ENCODE data around the gene GIMAP8. TPM values are rescaled to one million over a fixed set of nuclear protein-coding genes. Genes with fewer than 3 reads are reported as not detected.

The GIMAP8 gene
- total and polyA plus RNA-seq, 2 experiments from 2014 or later: 0.06 TPM; not detected in 1

DNA sequence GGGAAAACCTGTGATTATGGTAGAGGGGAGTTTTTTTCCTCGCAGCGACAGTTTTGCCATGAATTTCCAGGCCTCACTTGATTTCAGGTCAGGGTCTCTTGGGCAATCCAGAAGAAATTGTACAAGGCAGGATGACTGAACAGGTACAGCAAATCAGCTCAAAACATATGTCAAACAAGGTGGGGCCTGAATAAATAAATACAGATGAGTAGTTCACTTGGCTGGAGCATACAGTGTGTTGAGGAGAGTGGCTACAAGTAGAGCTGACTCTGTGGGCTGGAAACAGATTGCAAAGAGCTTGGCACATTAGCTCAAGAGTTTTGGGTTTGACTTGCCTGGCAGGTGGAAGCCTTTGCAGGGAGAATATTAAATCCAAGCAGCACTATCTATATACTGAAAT is 15.0 kb downstream of the GIMAP8 start:
- Histone ChIP-seq H2AFZ (no peak overlapping the region), H3F3A (replicated peaks; ENCODE audit: low read depth) (no peaks in the 10 kb centered on the region), H3K79me2 (replicated peaks; ENCODE audit: insufficient read depth) (no peaks in the 10 kb centered on the region), H3K36me3 (ENCODE audit: insufficient read depth) (no peaks in the 10 kb centered on the region), H3K27ac (ENCODE audit: low read depth) (no peak overlapping the region), H3K4me2 (no peak overlapping the region), H4K20me1 (replicated peaks; ENCODE audit: insufficient read depth) (no peaks in the 10 kb centered on the region), H3K4me1 (ENCODE audit: insufficient read depth) (no peaks in the 10 kb centered on the region), H3K9me2 (ENCODE audit: insufficient read depth) (peaks cover 4% of the 10 kb centered on the region; the same call in 1 of the 2 replicates), H3K4me3 (no peak overlapping the region), H3K27me3 (ENCODE audit: insufficient read depth) (0 out of 2 replicates have a peak, but pooled peaks cover 7% of the 10 kb centered on the region)
- H3K27ac Mint-ChIP-seq: no peak overlapping the region
- H3K36me3 Mint-ChIP-seq (ENCODE audit: low read depth): no peaks in the 10 kb centered on the region; the same call in 2 of the 3 replicates
- H3K9me3 Mint-ChIP-seq: peaks cover 11% of the 10 kb centered on the region; the same call in 1 of the 3 replicates
- no peak overlapping the region for H3K4me3 Mint-ChIP-seq
- peaks cover 2% of the 10 kb centered on the region for H3K27me3 Mint-ChIP-seq (ENCODE audit: insufficient read depth, low read depth, poor library complexity)
- no peak for TF ChIP-seq ZNF114 (CRISPR knock-in tag; IDR thresholded peaks at IDR 0.05)
- TF ChIP-seq ZNF331 (CRISPR knock-in tag; IDR thresholded peaks at IDR 0.05; ENCODE audit: low read depth): no peak
- TF ChIP-seq EZH2 (IDR thresholded peaks at IDR 0.05; ENCODE audit: low read depth, unreplicated experiment): no peak
- TF ChIP-seq, protein P1, sequence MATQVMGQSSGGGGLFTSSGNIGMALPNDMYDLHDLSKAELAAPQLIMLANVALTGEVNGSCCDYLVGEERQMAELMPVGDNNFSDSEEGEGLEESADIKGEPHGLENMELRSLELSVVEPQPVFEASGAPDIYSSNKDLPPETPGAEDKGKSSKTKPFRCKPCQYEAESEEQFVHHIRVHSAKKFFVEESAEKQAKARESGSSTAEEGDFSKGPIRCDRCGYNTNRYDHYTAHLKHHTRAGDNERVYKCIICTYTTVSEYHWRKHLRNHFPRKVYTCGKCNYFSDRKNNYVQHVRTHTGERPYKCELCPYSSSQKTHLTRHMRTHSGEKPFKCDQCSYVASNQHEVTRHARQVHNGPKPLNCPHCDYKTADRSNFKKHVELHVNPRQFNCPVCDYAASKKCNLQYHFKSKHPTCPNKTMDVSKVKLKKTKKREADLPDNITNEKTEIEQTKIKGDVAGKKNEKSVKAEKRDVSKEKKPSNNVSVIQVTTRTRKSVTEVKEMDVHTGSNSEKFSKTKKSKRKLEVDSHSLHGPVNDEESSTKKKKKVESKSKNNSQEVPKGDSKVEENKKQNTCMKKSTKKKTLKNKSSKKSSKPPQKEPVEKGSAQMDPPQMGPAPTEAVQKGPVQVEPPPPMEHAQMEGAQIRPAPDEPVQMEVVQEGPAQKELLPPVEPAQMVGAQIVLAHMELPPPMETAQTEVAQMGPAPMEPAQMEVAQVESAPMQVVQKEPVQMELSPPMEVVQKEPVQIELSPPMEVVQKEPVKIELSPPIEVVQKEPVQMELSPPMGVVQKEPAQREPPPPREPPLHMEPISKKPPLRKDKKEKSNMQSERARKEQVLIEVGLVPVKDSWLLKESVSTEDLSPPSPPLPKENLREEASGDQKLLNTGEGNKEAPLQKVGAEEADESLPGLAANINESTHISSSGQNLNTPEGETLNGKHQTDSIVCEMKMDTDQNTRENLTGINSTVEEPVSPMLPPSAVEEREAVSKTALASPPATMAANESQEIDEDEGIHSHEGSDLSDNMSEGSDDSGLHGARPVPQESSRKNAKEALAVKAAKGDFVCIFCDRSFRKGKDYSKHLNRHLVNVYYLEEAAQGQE (IDR thresholded peaks at IDR 0.05; ENCODE audit: unreplicated experiment): no peak
- TF ChIP-seq, protein P2, sequence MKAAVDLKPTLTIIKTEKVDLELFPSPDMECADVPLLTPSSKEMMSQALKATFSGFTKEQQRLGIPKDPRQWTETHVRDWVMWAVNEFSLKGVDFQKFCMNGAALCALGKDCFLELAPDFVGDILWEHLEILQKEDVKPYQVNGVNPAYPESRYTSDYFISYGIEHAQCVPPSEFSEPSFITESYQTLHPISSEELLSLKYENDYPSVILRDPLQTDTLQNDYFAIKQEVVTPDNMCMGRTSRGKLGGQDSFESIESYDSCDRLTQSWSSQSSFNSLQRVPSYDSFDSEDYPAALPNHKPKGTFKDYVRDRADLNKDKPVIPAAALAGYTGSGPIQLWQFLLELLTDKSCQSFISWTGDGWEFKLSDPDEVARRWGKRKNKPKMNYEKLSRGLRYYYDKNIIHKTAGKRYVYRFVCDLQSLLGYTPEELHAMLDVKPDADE (IDR thresholded peaks at IDR 0.05): no peak
- no peak for TF ChIP-seq JUNB (IDR thresholded peaks at IDR 0.05; ENCODE audit: unreplicated experiment)
- TF ChIP-seq STAT1 (IDR thresholded peaks at IDR 0.05; ENCODE audit: unreplicated experiment): no peak
- TF ChIP-seq, protein P3, sequence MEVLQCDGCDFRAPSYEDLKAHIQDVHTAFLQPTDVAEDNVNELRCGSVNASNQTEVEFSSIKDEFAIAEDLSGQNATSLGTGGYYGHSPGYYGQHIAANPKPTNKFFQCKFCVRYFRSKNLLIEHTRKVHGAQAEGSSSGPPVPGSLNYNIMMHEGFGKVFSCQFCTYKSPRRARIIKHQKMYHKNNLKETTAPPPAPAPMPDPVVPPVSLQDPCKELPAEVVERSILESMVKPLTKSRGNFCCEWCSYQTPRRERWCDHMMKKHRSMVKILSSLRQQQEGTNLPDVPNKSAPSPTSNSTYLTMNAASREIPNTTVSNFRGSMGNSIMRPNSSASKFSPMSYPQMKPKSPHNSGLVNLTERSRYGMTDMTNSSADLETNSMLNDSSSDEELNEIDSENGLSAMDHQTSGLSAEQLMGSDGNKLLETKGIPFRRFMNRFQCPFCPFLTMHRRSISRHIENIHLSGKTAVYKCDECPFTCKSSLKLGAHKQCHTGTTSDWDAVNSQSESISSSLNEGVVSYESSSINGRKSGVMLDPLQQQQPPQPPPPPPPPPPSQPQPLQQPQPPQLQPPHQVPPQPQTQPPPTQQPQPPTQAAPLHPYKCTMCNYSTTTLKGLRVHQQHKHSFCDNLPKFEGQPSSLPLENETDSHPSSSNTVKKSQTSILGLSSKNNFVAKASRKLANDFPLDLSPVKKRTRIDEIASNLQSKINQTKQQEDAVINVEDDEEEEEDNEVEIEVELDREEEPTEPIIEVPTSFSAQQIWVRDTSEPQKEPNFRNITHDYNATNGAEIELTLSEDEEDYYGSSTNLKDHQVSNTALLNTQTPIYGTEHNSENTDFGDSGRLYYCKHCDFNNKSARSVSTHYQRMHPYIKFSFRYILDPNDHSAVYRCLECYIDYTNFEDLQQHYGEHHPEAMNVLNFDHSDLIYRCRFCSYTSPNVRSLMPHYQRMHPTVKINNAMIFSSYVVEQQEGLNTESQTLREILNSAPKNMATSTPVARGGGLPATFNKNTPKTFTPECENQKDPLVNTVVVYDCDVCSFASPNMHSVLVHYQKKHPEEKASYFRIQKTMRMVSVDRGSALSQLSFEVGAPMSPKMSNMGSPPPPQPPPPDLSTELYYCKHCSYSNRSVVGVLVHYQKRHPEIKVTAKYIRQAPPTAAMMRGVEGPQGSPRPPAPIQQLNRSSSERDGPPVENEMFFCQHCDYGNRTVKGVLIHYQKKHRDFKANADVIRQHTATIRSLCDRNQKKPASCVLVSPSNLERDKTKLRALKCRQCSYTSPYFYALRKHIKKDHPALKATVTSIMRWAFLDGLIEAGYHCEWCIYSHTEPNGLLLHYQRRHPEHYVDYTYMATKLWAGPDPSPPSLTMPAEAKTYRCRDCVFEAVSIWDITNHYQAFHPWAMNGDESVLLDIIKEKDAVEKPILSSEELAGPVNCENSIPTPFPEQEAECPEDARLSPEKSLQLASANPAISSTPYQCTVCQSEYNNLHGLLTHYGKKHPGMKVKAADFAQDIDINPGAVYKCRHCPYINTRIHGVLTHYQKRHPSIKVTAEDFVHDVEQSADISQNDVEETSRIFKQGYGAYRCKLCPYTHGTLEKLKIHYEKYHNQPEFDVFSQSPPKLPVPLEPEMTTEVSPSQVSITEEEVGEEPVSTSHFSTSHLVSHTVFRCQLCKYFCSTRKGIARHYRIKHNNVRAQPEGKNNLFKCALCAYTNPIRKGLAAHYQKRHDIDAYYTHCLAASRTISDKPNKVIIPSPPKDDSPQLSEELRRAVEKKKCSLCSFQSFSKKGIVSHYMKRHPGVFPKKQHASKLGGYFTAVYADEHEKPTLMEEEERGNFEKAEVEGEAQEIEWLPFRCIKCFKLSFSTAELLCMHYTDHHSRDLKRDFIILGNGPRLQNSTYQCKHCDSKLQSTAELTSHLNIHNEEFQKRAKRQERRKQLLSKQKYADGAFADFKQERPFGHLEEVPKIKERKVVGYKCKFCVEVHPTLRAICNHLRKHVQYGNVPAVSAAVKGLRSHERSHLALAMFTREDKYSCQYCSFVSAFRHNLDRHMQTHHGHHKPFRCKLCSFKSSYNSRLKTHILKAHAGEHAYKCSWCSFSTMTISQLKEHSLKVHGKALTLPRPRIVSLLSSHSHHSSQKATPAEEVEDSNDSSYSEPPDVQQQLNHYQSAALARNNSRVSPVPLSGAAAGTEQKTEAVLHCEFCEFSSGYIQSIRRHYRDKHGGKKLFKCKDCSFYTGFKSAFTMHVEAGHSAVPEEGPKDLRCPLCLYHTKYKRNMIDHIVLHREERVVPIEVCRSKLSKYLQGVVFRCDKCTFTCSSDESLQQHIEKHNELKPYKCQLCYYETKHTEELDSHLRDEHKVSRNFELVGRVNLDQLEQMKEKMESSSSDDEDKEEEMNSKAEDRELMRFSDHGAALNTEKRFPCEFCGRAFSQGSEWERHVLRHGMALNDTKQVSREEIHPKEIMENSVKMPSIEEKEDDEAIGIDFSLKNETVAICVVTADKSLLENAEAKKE (CRISPR knock-in tag; IDR thresholded peaks at IDR 0.05): no peak
- TF ChIP-seq CREB1 (CRISPR knock-in tag; IDR thresholded peaks at IDR 0.05; ENCODE audit: low read depth): no peak
- no peak for TF ChIP-seq NANOG (IDR thresholded peaks at IDR 0.05; ENCODE audit: borderline replicate concordance)
- TF ChIP-seq, protein P4, sequence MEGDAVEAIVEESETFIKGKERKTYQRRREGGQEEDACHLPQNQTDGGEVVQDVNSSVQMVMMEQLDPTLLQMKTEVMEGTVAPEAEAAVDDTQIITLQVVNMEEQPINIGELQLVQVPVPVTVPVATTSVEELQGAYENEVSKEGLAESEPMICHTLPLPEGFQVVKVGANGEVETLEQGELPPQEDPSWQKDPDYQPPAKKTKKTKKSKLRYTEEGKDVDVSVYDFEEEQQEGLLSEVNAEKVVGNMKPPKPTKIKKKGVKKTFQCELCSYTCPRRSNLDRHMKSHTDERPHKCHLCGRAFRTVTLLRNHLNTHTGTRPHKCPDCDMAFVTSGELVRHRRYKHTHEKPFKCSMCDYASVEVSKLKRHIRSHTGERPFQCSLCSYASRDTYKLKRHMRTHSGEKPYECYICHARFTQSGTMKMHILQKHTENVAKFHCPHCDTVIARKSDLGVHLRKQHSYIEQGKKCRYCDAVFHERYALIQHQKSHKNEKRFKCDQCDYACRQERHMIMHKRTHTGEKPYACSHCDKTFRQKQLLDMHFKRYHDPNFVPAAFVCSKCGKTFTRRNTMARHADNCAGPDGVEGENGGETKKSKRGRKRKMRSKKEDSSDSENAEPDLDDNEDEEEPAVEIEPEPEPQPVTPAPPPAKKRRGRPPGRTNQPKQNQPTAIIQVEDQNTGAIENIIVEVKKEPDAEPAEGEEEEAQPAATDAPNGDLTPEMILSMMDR (conservative IDR thresholded peaks at IDR 0.05; ENCODE audit: low read depth in 2 of 2): no peak
- no peak for TF ChIP-seq EZH2phosphoT487 (IDR thresholded peaks at IDR 0.05; ENCODE audit: unreplicated experiment)
- TF ChIP-seq POLR2AphosphoS5 (IDR thresholded peaks at IDR 0.05; ENCODE audit: low read depth): no peak
- ATAC-seq (no peak), DNase-seq (ENCODE audit: low spot score) (no peak)
- H3K4me1 Mint-ChIP-seq: no peaks in the 10 kb centered on the region

All from GM23338 (cell line).